ENCODE measurements around the gene PSMC3.

Gene PSMC3

DNA sequence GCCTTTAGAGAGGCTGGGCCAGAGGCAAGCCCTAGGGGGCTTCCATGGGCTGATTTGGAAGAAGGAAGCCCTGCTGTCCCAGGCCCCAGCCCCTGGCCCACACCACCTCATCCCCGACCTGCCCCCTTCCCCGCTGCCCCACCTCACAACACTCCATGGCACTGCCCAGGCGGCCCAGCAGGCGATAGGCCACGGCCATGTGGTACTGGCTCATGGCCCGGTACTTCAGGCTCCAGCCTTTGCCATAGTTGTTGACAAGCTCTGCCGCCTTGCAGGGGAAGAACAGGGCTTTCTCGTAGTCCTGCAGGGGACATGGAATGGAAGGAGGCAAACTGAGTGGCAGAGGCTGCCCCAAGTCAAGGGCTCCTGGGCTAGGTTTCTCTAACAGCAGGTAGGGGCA, 16.3 kb upstream of the PSMC3 start:
- no peak for DNase-seq

DNA sequence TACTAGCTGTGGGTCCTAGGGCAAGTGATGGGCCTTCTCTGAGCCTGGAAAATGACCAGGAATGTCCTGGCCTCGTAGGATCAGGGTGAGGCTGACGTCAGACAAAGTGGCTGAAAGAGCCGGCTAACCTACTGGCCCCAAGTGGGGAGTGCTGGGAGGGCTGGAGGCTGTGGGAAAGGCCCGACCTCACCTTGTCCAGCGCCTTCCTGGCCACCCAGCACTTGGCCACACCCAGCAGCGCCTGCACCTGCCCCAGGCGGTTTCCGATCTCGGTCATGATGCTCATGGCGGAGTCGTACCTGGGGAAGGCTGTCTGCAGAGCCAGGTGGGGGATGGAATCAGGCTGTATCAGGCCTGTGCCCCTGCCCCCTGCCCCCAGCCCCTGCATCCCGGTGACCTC, 15.2 kb upstream of the PSMC3 start:
- DNase-seq = no peak

DNA sequence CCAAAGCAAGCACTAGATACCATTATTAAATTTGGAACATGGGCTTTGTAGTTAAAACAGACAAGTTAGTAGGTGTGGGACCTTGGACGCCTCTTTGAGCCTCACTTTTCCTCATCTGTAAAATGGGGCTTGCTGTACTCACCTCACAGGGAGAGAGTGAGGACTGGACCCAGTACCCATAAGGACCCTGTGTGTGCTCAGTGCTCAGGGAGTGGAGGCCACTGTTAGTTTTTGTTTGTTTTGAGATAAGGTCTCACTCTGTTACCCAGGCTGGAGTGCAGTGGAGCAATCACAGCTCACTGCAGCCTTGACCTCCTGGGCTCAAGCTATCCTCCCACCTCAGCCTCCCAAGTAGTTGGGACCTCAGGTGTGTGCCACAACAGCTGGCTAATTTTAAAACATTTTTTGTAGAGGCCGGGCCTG, 13.8 kb upstream of the PSMC3 start:
- no peak for DNase-seq

DNA sequence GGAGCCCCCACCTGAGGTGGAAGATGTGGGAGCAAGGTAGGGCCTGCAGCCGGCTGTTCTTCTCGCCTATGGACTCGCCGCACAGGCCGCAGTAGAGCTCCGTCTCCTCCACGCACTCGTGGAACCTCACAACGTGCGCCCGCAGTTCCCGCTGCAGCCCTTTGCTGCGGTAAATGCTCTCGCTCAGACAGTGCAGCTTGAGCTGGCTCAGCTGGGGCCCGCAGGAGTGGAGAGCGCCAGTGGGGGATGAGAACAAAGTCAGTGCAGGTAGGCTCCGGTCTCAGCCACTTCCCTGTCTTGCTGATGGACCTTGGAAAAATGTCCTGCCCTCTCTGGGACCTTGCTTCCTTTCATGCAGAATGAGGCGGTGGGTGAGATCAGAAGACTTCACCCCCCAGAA, 12.5 kb upstream of the PSMC3 start:
- DNase-seq = no peak

DNA sequence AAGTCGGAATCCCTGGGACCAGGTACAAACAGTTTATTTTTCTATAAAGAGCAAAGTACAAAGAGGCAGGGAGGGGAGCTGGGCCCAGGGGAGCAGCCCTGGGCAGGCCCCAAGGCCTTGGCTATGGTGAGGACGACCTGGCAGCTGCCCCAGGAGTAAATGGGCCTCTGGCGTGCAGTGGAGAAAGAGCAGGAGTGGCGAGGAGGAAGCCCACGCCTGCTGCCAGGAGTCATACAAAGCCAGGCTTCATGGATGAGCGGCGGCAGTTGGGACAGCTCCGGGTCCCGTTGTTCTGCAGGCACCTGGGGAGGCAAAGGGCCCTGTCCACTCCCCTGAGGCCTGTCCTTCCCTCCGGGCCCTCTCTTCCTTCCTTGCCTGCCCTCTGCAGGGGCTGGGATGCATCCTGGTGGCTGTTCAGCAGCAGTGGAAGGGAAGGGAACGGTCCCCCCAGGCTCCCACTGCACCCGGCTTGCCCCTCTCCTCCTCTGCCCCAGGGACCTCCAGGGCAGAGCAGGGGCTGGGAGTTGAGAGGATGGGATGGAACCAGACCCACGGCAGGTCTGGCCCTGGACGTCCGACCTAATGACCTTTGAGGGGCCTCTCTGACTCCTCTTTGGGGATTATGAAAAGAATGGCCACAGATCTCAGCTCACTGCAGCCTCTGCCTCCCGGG, 11.6 kb upstream of the PSMC3 start:
- DNase-seq = no peak

DNA sequence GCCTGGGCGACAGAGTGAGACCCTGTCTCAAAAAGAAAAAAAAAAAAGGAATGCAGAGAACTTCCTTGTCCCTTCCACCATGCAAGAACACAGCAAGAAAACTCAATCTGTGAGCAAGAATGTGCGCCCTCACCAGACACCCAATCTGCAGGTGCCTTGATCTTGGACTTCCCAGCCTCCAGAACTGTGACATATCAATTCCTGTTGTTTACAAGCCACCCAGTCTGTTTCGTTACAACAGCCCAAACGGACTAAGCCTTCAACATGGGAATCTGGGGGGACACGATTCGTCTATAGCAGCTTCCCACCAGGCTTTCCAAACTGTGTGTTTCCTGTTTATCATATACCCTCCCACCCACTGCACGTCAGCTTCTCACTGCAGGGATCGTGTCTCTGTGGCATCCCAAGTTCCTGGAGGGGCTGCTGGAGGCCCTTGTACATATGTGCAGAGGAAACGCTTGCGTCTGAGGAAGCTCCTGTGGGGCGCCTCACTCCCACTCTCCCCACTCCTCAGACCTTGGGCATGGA, 11.0 kb upstream of the PSMC3 start:
- no peak for DNase-seq

DNA sequence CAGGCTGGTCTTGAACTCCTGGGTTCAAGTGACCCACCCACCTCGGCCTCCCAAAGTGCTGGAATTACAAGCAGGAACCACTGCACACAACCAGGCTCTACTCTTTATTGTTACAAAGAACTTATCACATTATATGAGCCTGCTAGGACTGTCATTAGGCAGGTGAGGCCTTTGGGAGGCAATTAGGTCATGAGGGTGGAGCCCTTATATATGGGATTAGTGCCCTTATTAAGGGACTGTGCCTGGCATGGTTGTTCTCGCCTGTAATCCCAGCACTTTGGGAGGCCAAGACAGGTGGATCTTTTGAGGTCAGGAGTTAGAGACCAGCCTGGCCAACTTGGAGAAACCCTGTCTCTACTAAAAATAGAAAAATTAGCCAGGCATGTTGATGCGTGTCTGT, 10.5 kb upstream of the PSMC3 start:
- no peak for DNase-seq

DNA sequence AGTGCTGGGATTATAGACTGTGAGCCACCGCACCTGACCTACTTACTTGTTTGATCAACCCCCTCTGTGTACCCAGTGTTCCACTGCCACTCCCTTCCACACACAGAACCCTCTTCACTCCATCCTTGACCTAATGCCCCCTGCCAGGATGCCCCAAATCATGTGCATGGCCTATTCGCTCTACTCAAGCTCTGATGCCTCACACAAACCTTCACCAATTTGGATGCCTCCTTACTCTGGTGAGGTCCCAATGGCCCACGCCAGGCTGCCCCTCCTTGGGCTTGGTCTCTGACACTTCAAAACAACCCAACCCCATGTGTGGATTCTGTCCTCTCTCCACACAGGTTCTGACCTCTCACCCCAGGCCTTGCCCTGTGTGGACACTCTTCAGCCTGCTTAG, 9.4 kb upstream of the PSMC3 start:
- DNase-seq = no peak

DNA sequence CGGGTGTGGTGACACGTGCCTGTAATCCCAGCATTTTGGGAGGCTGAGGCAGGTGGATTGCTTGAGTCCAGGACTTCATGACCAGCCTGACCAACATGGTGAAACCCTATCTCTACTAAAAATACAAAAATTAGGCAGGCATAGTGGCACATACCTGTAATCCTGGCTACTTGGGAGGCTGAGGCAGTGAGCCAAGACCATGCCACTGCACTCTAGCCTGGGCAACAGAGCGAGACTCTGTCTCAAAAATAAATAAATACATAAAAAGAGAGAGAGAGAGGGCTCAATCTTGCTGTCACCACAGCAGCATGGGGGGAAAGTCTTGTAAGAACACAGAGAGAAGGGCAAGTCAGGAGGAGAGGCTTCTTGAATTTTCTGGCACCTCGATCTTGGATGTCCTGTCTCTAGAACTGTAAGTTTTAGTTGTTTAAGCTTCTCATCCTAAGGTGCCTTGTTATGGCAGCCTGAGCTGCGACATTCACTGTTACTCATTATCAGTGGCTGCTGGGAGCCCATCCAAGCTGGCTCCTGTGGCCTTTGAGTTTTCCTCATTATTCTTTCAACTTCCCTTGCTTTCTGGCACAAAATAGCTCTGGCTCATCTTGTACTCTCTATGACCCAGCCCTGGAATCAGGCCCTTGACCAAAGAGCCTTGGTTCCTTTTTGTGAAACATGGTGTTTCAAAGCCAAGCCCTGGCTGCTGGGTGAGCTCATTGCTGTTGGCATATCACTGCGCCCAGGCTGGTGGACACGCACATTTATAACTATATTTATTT, 8.0 kb upstream of the PSMC3 start:
- DNase-seq = no peak

DNA sequence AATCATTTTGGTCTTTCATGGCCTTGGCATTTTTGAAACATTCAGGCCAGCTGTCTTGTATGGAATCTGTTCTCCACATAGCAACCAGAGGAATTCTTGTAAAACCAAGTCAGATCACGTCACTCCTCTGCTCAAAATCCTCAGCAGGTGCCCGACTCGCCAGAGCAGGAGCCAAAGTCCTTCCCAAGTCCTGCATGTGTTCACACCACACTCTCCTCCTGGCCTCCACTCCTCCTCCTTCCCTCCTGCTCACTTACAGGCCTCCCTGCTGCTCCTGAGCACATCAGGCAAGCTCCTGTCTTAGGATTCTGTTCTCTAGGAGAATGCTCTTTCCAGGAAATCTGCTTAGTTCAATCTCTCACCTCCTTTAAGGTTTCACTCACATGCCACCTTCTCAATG, 6.9 kb upstream of the PSMC3 start:
- no peak for DNase-seq

DNA sequence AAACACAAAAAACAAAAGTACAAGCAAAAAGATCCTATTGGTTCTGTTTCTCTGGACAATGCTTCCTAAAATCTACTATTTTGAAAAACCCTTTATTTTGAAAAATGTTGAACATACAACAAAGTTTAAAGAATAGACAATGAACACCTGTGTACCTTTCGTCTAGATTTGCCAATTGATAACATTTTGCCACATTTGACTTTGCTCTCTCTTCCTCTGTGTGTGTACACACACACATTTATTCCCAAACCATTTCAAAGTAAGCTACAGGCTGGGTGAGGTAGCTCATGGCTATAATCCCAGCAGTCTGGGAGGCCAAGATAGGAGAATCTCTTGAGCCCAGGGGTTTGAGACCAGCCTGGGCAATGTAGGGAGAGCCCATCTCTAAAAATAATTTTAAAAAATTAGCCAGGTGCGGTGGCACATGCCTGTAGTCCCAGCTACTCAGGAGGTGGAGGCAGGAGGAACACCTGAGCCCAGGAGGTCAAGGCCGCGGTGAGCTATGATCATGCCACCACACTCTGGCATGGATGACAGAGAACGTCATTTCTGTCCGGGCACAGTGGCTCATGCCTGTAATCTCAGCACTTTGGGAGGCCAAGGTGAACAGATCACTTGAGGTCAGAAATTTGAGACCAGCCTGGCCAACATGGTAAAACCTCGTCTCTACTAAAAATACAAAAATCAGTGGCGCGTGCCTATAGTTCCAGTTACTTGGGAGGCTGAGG, 5.3 kb upstream of the PSMC3 start:
- DNase-seq = no peak

DNA sequence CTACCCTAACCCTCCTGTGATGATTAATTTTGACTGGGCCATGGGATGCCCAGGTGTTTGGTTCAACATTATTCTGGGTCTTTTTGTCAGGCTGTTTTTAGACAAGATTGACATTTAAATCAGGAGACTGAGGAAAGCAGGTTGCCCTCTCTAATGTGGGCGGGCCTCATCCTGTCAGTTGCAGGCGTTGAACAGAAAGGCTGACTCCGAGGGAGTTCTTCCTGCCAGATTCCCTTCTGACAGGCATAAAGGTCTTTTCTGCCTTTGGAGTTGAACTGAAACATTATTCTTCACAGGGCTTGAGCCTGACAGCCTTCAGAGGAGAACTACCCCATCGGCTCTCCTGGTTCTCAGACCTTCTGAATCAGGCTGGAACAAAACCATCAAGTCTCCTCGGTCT, 4.3 kb upstream of the PSMC3 start:
- no peak for DNase-seq

DNA sequence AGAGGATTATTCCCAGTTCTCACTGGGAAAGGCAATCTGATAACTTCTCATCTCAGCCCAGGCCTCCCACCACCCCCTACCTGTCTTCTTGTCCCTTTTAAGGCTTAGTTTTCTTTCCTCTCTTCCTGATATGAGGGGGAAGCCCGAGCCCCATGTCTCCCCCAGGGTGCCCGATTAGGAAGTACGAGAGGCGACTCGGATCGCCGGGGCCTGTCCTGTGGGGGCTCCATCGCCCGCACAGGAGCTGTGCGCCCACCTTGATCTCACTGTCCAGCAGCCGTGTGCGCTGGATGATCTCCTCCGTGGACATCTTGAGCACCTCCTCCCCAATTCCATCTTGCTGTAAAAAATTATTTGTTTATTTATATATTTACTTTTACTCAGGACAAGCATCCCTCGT, 628 bp downstream of the PSMC3 start:
- DNase-seq = no peak

DNA sequence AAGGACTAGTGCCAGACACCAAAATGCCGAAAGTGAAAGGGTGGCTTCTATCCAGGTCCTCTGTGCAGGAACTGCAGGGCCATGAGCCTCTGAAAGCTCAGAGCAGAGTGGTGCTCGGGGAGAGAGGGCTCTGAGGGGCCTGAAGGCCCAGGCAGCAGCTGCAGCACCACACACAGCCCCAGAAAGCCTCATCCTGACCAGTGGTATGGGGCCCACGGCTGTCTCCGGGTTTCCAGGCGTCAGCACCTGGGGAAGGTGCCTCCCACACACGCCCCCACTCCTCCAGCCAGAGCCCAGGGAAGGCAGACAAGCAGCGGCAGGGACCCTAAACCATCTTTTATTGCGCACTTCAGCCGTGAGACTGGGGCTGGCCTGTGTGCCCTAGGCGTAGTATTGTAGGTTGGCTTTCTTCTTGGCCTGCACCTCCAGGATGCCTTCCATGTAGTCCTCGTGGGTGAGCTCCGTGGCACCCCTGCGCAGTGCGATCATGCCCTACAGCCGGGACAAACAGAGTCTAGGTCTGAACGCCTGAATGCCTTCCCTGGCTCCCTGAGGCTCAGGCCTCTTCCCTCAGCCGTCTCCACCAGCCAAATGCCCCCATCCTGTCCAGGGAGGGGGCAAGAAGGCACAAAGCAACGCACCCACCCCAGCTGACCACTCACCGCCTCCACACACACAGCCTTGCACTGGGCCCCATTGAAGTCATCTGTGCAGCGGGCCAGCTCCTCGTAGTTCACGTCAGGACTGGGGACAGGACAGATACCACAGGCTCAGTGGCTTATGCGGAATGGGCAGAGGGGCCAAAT, 7.6 kb downstream of the PSMC3 start:
- no peak for DNase-seq

DNA sequence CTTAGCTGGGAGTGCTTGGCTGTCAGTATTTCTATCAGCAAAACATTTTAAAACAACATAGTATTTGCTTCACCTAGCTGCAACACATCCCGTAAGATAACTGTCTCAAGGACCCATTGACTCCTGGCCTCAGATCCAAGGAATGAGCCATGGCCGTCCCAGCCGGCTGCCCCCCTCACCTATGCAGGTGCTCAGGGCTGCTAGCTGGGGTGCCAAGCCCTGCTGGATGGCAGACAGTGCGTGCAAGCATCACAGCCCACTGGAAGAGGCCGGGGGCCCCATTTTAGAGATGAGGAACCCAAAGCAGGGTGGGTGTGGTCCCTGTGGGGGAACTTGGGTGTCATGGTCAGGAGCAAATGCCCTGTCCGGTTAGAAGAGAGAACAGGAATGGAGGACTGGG, 8.5 kb downstream of the PSMC3 start:
- no peak for DNase-seq

DNA sequence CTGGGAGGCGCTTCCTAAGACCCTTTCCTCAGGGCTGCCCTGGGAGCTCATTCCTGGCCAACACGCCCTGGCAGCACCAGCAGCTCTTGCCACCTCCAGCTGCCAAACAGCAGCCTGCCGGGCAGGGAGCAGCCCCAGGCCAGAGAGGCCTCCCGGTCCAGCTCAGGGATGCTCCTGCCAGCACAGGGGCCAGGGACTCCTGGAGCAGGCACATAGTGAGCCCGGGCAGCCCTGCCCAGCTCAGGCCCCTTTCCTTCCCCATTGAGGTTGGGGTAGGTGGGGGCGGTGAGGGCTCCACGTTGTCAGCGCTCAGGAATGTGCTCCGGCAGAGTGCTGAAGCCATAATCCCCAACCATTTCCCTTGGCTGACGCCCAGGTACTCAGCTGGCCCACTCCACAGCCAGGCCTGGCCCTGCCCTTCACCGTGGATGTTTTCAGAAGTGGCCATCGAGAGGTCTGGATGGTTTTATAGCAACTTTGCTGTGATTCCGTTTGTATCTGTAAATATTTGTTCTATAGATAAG, 10.2 kb downstream of the PSMC3 start:
- DNase-seq = no peak

DNA sequence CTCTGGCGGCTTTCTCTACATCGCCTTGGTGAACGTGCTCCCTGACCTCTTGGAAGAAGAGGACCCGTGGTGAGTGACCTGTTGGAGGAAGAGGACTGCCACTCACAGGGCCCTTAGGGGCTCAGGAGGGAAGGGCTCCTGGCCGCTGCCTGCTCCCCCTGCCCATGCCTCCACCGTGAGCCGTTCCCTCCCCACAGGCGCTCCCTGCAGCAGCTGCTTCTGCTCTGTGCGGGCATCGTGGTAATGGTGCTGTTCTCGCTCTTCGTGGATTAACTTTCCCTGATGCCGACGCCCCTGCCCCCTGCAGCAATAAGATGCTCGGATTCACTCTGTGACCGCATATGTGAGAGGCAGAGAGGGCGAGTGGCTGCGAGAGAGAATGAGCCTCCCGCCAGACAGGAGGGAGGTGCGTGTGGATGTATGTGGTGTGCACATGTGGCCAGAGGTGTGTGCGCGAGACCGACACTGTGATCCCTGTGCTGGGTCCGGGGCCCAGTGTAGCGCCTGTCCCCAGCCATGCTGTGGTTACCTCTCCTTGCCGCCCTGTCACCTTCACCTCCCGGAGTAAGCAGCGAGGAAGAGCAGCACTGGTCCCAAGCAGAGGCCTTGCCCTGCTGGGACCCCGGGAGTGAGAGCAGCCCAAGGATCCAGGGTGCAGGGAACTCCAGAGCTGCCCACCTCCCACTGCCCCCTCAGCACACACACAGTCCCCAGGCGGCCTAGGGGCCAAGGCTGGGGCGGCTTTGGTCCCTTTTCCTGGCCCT, 11.0 kb downstream of the PSMC3 start:
- no peak for DNase-seq

DNA sequence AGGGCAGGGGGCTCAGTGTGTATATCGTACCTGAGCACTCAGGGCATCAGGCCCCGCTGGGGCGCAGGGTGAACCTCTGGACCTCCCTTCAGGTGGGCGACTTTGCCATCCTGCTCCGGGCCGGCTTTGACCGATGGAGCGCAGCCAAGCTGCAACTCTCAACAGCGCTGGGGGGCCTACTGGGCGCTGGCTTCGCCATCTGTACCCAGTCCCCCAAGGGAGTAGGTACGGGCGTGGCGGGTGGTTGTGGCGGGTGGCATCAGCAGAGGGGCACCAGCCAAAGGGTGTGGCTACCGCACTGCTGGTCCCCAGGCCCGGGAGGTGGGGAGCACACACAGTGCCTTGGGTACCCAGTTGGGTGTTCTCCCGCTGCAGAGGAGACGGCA, 11.6 kb downstream of the PSMC3 start:
- no peak for DNase-seq

DNA sequence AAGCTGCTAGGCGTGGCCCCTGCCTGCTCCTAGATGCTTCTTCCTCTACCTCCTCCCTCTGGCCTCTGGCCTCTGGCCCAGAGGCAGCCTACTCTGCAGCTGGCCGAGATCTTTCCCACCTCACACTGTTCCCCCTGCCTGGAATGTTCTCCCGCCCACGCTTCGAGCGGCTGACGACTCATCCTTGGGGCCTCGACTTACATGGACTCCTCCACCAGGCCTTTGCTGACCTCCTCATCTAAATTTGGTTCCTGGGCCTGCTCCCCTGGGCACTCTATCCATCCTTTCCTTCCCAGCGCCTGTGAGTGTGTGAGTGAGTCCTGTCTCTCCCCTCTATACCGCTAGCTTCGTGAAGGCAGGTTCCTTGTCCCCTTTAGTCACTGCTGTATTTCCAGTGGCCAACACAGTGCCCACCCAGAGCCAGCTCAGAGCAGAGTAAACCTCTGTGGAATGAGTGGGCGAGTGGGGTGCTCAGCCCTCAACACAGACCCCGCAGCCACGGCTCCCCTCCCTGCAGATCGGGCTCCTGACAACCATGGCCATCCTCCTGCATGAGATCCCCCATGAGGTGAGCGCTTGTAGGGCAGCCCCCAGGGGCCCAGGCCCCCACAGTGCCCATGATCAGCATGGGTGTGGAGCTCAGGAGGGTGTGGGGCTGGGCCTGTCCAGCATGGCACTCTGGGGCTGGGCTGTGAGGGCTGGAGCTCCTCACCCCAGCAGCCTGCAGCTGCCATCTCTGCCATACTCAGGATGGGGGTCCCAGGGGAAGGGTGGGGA, 12.1 kb downstream of the PSMC3 start:
- no peak for DNase-seq

DNA sequence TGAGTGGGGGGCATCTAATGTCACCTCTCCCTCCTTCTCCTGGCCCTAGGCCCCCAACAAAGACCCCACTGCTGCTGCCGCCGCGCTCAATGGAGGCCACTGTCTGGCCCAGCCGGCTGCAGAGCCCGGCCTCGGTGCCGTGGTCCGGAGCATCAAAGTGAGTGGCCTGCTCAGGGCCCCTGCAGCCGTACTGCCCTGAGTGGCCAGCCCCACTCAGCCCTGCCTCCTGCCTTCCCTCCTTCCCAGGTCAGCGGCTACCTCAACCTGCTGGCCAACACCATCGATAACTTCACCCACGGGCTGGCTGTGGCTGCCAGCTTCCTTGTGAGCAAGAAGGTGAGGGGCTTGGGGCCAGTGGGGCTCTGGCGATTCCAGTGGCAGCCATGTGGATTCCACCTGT, 12.9 kb downstream of the PSMC3 start:
- no peak for DNase-seq
